DOHH2 (cell line): Measurements from ENCODE around the gene CALHM3.

Source experiments
- H3F3A ChIP-seq: fragments of 200-600 bp; sonication (generic), shearing (Covaris generic); 2 replicates; pipeline ENCODE4 v1.6.0; 2016; ENCODE audit warnings: antibody characterized with exemption, mild to moderate bottlenecking; ENCODE audit not compliant: control insufficient read depth, insufficient read depth
- H3K27ac ChIP-seq: fragments of 200-600 bp; sonication (generic); 2 replicates; pipeline ENCODE4 v1.5.1; 2014; ENCODE audit warnings: low read depth, mild to moderate bottlenecking, low read length, moderate library complexity
- H3K27me3 ChIP-seq: fragments of 200-600 bp; sonication (generic); 2 replicates; pipeline ENCODE4 v1.6.1; 2014; ENCODE audit warnings: mild to moderate bottlenecking, low read length, mixed read lengths; ENCODE audit not compliant: control insufficient read depth
- H3K36me3 ChIP-seq: fragments of 200-600 bp; sonication (generic); 2 replicates; pipeline ENCODE4 v1.6.1; 2014; ENCODE audit warnings: mild to moderate bottlenecking, low read length, moderate library complexity, mixed read lengths; ENCODE audit not compliant: control insufficient read depth
- H3K4me1 ChIP-seq: fragments of 200-600 bp; sonication (generic); 2 replicates; pipeline ENCODE4 v1.6.1; 2014; ENCODE audit warnings: mild to moderate bottlenecking, low read length, mixed read lengths; ENCODE audit not compliant: control insufficient read depth
- H3K4me2 ChIP-seq: fragments of 200-600 bp; sonication (generic); 2 replicates; pipeline ENCODE4 v1.6.0; 2014; ENCODE audit warnings: mild to moderate bottlenecking, low read length, moderate library complexity
- H3K4me3 ChIP-seq: fragments of 200-600 bp; sonication (generic); 2 replicates; pipeline ENCODE4 v1.5.1; 2014; ENCODE audit warnings: mild to moderate bottlenecking, low read length, mixed read lengths
- H3K79me2 ChIP-seq: fragments of 200-600 bp; sonication (generic); 2 replicates; pipeline ENCODE4 v1.6.1; 2014; ENCODE audit warnings: mild to moderate bottlenecking, low read length, mixed read lengths; ENCODE audit not compliant: control insufficient read depth
- H3K9me2 ChIP-seq: fragments of 200-600 bp; sonication (generic); replicated peaks from 2 replicates; pipeline ENCODE4 v1.6.1; 2014; ENCODE audit warnings: mild to moderate bottlenecking, low read length, mixed read lengths; ENCODE audit not compliant: control insufficient read depth
- H3K9me3 ChIP-seq: fragments of 200-600 bp; sonication (generic); 2 replicates; pipeline ENCODE4 v1.6.1; 2014; ENCODE audit warnings: antibody characterized with exemption, low read length, mixed read lengths; ENCODE audit not compliant: control insufficient read depth, insufficient read depth
- H4K20me1 ChIP-seq: fragments of 200-600 bp; sonication (generic); 2 replicates; pipeline ENCODE4 v1.6.0; 2014; ENCODE audit warnings: low read depth, mild to moderate bottlenecking, antibody characterized with exemption, low read length, moderate library complexity; ENCODE audit not compliant: control insufficient read depth, insufficient read depth
- CTCF ChIP-seq: fragments of 200-600 bp; sonication (generic); IDR thresholded peaks from one replicate; pipeline ENCODE4 v1.5.1; 2014; ENCODE audit warnings: antibody characterized with exemption, mild to moderate bottlenecking, low read depth, low read length; ENCODE audit not compliant: poor library complexity, severe bottlenecking
- EZH2phosphoT487 ChIP-seq: fragments of 200-600 bp; sonication (generic); IDR thresholded peaks from 2 replicates; pipeline ENCODE4 v1.6.1; 2017; ENCODE audit warnings: borderline replicate concordance, mild to moderate bottlenecking, antibody characterized with exemption, low read length, moderate library complexity, mixed read lengths

The CALHM3 gene

DNA sequence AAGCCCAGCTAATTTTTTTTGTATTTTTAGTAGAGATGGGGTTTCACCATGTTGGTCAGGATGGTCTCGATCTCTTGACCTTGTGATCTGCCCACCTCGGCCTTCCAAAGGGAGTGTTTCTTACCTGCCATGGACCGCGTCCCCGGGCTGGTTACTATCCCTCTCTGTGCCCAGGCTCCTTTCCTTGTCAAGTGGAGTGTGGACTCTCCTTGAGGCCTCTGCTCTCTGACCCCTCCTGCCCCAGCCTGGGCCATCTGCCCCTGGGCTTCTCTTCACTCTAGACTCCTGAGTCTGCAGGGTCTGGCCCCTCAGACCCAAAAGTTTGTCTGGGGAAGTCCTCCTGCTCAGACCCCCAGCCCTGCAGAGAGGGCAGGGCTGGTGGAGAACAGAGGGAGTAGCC is 35.2 kb upstream of the CALHM3 start:
- TF ChIP-seq EZH2phosphoT487 (no peak), CTCF (no peak)
- no peaks in the 10 kb centered on the region for H3K27me3 ChIP-seq
- no peaks in the 10 kb centered on the region for H3K79me2 ChIP-seq
- no peaks in the 10 kb centered on the region for H3K9me3 ChIP-seq
- no peak overlapping the region for H3K4me2 ChIP-seq
- H3K36me3 ChIP-seq = no peaks in the 10 kb centered on the region
- H3K4me1 ChIP-seq = peaks cover 16% of the 10 kb centered on the region
- H3K27ac ChIP-seq = no peak overlapping the region
- H3K4me3 ChIP-seq = no peak overlapping the region
- H4K20me1 ChIP-seq = no peaks in the 10 kb centered on the region
- H3K9me2 ChIP-seq = no peaks in the 10 kb centered on the region
- no peaks in the 10 kb centered on the region for H3F3A ChIP-seq

DNA sequence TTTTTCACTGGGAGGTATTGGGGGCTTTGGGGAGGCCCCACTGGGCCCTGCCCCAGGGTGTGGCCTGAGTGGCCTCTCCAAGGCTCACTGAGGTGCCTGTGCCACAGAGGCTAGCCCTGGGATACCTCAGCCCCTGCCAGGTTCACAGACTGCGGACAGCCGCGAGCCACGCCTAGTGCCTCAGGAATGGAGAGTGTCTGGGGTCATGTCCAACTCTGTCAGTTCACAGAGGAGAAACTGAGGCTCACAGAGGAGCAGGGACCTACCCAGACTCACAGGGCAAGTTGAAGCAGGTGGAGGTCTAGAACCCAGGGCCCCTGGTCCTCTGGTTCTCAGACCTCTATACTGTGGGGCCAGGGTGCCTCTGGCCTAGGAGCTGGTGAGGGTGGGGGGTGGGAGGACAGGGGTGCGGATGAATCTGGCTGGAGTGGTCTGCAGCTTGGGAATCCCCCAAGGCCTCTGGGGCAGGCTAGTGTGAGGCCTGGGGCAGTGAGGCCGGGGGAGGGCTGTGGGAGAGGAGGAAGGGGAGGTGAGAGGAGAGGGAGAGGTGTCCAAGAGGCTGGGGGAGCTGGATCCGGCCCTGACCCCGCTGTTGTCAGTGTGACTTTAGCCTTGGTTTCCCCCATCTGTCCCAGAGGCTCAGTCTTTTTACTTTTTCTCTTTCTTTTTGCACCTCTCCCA is 34.5 kb upstream of the CALHM3 start:
- Histone ChIP-seq H3K36me3 (no peaks in the 10 kb centered on the region), H3K9me3 (no peaks in the 10 kb centered on the region), H4K20me1 (no peaks in the 10 kb centered on the region), H3K4me2 (no peak overlapping the region), H3K4me3 (no peak overlapping the region), H3K9me2 (no peaks in the 10 kb centered on the region), H3K27me3 (no peaks in the 10 kb centered on the region), H3K79me2 (no peaks in the 10 kb centered on the region), H3F3A (no peaks in the 10 kb centered on the region), H3K4me1 (peaks cover 16% of the 10 kb centered on the region), H3K27ac (no peak overlapping the region)
- TF ChIP-seq CTCF (no peak), EZH2phosphoT487 (no peak)

DNA sequence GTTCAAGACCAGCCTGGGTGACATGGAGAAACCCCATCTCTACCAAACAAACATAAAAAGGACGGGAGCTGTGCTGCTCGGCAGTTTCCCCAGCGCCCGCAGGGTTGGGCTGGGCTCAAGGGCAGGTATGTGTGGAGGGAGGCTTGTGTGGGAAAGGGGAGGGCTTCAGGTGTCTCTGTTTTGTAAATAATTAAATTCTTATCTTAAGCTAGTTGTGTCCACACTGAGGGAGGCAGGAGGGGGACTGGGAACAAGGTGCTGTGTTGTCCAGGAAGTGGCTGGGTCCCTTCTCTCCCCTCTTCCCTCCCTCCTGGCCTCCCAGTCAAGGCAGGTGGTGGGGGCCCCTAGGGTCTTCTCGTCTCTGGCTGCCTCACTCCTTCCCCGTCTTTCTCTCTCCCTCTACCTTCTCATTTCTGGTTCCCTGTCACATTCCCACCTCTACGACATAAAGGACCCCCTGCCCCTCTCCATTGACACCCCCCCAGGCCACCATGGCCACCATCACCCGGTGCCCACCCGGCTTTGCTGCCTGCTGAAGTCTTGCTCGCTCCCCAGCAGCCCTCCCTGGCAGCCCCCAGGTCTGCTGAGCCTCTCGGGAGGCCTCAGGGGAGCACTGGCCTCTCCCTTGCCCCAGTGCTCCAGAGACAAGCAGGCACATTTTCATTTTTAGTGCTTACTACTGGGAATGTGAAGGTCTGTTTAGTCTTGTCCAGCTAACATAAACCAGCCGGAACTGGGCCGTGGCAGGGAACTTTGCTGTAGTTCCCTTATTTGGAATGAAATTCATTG is 33.7 kb upstream of the CALHM3 start:
- Histone ChIP-seq H3K4me3 (no peak overlapping the region), H3K79me2 (no peaks in the 10 kb centered on the region), H3K27me3 (peaks cover 6% of the 10 kb centered on the region; the same call in 1 of the 2 replicates), H4K20me1 (no peaks in the 10 kb centered on the region), H3F3A (no peaks in the 10 kb centered on the region), H3K4me1 (peaks cover 16% of the 10 kb centered on the region), H3K27ac (no peak overlapping the region), H3K4me2 (no peak overlapping the region), H3K36me3 (no peaks in the 10 kb centered on the region), H3K9me2 (no peaks in the 10 kb centered on the region), H3K9me3 (no peaks in the 10 kb centered on the region)
- no peak for TF ChIP-seq CTCF
- TF ChIP-seq EZH2phosphoT487 = no peak
